NCI-H2196 (cell line): ENCODE data around the gene HSH2D.
A peak's percentile ranks its signal among the peaks of the same experiment; 100 is the strongest.
"Not testable (repeated sequence)": the region's sequence is repeated elsewhere in the genome, so short reads cannot be mapped to it uniquely, and the experiment has no call there.

Source experiments
- DNase-seq: peaks from one replicate; lab custom pipeline; 2025; ENCODE audit not compliant: unreplicated experiment; lab: John Stamatoyannopoulos, UW

HSH2D gene

GRCh38 chr19:16119075-16119857 is 24.2 kb upstream of the HSH2D start:
- not testable (repeated sequence) for DNase-seq

GRCh38 chr19:16121141-16121540 is 22.3 kb upstream of the HSH2D start:
- no peak for DNase-seq

GRCh38 chr19:16121967-16122366 is 21.5 kb upstream of the HSH2D start:
- DNase-seq, result no peak

- no peak for DNase-seq
Measured at GRCh38 chr19:16124953-16125352, 18.5 kb upstream of the HSH2D start.

- DNase-seq, result no peak
Measured at GRCh38 chr19:16125737-16126495, 17.6 kb upstream of the HSH2D start.

DNA sequence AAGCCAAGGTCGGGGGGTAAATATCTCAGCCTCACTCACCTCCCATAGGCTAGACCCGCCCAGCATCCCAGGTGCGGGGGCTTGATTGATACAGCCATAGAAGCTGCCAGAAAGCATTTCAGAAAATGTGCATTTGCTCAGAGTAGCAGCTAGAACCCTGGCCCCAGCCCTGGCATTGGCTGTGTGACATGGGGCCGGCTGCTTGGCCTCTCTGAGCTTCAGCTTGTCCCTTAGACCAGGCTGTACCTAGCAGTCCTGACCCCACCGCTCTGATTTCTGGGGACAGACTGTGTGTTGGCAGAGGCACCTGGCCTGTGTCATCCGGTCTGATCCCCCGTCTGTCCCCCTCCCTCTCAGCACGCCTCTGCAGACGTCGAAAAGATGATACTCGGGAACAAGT is 16.4 kb upstream of the HSH2D start:
- DNase-seq, result no peak

DNA sequence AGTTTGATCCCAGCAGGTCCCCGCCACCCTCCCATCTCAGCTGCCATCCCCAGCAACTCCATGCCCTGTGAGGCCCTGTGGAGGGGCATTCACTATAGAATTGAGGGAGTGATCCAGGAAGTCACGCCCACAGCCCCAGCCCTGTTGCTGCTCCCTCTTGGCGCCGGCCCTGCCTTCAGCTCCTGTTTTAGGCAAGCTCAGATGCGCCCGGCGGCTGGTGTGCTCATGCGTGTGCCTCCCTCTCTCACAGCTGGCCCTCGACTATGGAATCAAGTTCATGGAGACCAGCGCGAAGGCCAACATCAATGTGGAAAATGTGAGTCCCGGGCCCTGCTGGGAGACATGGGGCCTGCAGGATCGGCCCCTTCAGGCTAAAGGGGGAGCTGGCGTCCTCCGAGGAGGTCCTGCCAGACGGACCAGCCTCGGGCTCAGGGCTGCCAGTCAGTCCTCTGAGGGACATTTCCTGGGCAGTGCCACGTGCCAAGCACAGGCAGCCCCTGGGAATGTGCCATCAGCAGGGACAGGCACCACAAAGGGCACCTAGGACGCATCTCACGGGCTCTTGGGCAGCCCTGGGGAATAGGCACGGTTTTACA is 15.6 kb upstream of the HSH2D start:
- no peak for DNase-seq

- DNase-seq, result no peak
Measured at GRCh38 chr19:16131648-16132047, 11.8 kb upstream of the HSH2D start.

GRCh38 chr19:16133818-16134217 is 9.7 kb upstream of the HSH2D start:
- DNase-seq, result no peak

DNA sequence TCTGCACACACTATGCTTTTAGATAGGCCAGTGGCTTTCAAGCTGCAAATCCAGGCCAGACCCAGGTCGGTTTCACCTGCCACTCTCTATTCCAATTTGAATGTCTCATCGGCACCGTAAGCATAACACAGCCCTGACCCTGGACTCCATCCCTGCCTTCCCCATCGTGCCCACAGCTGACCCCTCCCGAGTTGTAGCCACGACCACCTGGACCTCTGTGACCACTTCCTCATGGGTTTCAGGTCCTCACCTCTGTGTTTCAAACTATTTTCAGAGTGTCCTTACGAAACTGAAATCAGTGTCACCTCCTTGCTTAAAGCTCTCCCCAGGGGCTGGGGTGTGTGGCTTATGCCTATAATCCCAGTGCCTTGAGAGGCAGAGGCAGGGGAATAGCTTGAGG is 9.0 kb upstream of the HSH2D start:
- DNase-seq, result no peak

- DNase-seq, result no peak
Measured at GRCh38 chr19:16135430-16136127, 7.9 kb upstream of the HSH2D start.

- peak; percentile 18 for DNase-seq
Measured at GRCh38 chr19:16136185-16136999, 7.1 kb upstream of the HSH2D start.

- no peak for DNase-seq
Measured at GRCh38 chr19:16139752-16140151, 3.7 kb upstream of the HSH2D start.

DNA sequence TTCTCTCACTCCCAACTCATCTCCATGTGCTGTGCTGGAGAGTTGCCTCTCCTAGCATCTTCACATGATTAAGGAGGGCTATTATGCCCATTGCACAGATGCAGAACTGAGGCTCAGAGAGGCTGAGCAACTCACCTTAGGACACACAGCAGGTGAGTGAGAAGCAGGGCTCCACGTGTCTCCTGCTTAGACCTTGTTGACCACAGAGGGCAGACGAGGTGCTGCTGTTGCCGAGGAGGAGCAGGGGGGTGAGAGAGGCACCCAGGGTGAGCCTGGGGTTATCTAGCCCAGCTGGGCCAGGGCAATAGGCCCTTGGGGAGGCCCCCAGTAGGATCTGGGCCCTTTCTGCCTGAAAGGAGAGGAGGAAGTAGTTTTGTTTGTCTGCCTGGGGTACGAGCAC is 2.4 kb upstream of the HSH2D start:
- no peak for DNase-seq

GRCh38 chr19:16142032-16142580 is 1.4 kb upstream of the HSH2D start:
- DNase-seq, result no peak

GRCh38 chr19:16144216-16144581 is 714 bp downstream of the HSH2D start:
- DNase-seq, result no peak

GRCh38 chr19:16146112-16146511 is 2.6 kb downstream of the HSH2D start:
- DNase-seq, result no peak

DNA sequence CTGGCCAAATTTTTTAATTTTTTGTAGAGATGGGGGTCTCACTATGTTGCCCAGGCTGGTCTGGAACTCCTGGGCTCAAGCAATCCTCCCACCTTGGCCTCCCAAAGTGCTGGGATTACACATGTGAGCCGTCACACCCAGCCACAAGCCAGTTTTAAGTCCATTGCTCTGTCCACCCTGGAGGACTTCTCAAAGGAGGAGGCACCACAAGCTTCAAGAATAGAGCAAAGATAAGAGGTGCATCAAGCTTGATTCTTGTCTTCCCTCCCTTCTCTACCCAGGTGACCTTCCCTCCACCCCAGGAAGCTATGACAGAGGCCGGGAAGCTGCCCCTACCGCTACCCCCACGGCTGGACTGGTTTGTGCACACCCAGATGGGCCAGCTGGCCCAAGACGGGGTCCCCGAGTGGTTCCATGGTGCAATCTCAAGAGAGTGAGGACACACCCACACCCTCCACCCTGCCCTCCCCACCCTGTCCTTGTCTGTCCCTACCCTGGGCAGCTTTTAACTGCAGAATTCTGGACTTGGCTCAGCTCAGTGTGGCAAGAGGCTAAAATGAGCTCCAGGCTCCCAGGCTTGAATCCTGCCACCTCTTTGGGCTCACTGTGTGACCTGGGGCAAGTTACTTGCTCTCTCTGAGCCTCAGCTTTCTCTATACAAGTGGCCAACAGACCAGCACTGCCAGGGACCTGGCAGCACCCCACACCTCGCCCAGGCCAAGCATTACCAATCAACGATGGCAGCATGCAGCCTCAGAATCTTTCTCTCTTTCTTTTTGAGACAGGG is 5.2 kb downstream of the HSH2D start:
- no peak for DNase-seq

DNA sequence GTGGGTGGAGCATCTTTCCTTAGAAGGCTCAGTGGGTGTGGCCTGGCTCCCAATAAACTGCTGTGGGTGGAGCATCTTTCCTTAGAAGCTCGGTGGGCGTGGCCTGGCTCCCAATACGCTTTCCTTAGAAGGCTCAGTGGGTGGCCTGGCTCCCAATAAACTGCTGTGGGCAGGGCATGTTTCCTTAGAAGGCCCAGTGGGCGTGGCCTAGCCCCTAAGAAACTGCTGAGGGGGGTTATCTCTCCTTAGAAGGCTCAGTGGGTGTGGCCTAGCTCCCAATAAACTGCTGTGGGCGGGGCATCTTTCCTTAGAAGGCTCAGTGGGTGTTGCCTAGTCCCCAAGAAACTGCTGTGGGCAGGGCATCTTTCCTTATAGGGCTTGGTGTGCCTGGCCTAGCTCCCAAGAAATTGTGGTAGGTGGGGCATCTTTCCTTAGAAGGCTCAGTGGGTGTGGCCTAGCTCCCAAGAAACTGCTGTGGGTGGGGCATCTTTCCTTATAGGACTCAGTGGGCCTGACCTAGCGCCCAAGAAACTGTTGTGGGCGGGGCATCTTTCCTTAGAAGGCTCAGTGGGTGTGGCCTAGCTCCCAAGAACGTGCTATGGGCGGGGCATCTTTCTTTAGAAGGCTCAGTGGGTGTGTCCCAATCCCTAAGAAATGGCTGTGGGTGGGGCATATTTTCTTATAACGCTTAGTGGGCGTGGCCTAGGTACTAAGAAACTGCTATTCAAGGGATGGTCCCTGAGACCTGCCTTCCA is 10.3 kb downstream of the HSH2D start:
- no peak for DNase-seq
